D721Med (cell line): ENCODE data around the gene COQ9.

ENCODE experiments used
- DNase-seq: peaks from one replicate; pipeline ENCODE4 v3.0.0; 2011; ENCODE audit warnings: low spot score; ENCODE audit not compliant: insufficient read length
- FAIRE-seq: peaks from 2 replicates; lab custom pipeline; 2011; peaks lifted over from hg19 to GRCh38; lab: Jason Lieb, UNC
- TF ChIP-seq, protein P1 (sequence below): IDR thresholded peaks from 2 replicates; pipeline ENCODE4 v1.5.1; 2012; ENCODE audit warnings: mild to moderate bottlenecking, control low read depth; ENCODE audit not compliant: insufficient read depth; ENCODE audit errors: missing control alignments

The COQ9 gene

DNA sequence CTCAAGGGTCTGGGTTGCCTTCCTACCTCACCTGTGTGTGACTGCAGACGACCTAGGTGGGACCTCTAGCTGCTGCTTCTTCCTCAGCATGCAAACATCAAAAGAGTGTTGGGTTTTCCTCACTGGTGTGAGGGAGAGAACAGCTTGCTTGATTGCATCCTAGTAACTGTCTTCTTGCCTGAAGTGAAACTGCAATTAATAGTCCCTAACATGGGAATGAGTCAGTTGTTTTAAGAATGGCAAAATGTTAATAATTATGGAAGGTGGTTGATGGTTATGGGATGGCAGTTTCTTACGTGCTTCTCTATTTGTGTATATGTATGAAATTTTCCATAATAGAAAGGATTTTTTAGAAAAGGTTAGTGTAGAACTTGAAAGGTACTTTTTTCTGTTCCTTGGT, 21.1 kb downstream of the COQ9 start:
- TF ChIP-seq, protein P1, sequence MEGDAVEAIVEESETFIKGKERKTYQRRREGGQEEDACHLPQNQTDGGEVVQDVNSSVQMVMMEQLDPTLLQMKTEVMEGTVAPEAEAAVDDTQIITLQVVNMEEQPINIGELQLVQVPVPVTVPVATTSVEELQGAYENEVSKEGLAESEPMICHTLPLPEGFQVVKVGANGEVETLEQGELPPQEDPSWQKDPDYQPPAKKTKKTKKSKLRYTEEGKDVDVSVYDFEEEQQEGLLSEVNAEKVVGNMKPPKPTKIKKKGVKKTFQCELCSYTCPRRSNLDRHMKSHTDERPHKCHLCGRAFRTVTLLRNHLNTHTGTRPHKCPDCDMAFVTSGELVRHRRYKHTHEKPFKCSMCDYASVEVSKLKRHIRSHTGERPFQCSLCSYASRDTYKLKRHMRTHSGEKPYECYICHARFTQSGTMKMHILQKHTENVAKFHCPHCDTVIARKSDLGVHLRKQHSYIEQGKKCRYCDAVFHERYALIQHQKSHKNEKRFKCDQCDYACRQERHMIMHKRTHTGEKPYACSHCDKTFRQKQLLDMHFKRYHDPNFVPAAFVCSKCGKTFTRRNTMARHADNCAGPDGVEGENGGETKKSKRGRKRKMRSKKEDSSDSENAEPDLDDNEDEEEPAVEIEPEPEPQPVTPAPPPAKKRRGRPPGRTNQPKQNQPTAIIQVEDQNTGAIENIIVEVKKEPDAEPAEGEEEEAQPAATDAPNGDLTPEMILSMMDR = no peak
- FAIRE-seq (no peak), DNase-seq (no peak)

- TF ChIP-seq, protein P1 = no peak
- DNase-seq (no peak), FAIRE-seq (no peak)
Observed at GRCh38 chr16:57469046-57469445, 21.8 kb downstream of the COQ9 start.

GRCh38 chr16:57469917-57470470, 22.7 kb downstream of the COQ9 start:
- TF ChIP-seq, protein P1 = no peak
- no peak for FAIRE-seq
- DNase-seq = no peak

- FAIRE-seq (no peak), DNase-seq (no peak)
Observed at GRCh38 chr16:57470711-57471110, 23.4 kb downstream of the COQ9 start.

DNA sequence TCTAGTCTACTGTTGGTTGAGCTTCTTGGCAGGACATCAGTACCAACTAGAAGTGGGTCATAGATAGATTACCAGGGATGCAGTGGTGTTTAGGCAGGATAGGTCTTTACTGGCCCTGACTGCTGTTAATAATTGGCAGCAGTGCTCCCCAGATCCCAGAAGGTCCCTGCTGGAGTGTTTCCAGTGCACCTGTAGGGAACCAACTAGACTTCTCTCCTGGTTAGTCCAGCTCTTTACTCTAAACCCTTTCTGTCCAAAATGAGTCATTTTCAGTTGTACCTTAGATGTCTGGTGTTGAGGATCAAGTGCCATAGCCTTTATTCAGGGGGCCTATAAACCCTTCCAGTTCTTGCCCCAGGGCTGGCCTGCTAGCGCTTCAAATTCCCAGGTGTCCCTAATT, 23.9 kb downstream of the COQ9 start:
- DNase-seq (no peak), FAIRE-seq (no peak)
- TF ChIP-seq, protein P1 = no peak

More at GRCh38 chr16:57470711-57471110, 23.4 kb downstream of the COQ9 start:
- TF ChIP-seq, protein P1 = no peak

DNA sequence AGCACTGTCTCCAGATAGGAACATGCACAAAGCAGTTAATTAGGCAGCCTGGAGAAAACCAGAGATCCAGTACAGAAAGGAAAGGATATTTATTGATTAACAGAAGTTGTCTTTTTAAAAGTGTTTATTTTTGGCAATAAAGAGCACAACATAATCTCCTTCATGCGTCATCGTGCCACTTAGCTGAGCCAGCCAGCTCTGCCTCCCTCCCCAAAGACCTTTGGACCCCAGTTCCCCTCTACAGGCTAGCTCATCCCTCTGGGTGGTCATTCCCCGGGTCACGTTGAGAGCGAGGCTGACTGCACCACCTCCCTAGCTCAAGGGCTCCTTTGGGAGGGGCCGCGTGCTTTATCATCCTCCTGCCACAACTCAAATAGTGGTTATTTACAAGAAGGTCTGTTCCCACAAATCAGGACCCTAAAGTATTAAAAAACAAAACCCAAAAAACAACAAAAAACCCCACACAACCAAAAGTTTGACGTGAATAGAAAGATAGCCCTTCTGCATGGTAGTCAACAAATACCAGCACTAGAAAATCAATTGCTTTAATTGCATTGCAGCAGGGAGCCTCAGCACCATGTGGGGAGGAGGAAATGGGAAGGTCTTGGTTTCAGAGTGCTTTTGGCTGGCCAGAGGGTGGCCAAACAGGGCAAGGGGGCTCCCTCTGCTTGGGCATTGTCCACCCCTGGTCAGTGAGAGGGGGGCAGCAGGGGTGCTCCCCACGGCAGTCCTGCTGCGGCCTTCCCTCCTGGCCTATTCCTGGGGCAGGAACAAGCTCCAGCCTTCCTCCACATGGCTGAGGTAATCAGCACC, 24.8 kb downstream of the COQ9 start:
- TF ChIP-seq, protein P1 = no peak
- DNase-seq = no peak
- FAIRE-seq = no peak

DNA sequence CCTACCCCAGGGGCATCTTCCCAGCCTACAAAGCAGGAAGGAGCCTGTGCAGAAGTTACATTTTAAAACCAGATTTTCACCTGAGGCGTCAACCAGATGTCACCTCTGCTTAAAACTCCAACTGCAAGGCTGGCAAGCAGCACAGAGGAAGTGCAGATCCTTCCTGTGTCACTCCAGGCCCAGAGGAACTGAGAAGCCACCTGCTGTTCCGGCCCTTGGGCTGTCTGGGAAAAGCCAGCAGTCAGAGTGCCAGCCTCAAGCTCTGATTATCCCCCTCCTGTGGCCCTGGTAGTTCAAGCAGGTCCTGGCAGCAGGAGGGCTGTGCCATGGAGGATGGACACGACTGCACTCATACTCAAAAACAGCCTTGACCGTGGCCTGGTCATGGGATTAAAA, 25.4 kb downstream of the COQ9 start:
- FAIRE-seq (no peak), DNase-seq (no peak)
- TF ChIP-seq, protein P1 = no peak
